Measurements from ENCODE around the gene PTH1R. TPM values are rescaled to one million over a fixed set of nuclear protein-coding genes. Genes with fewer than 3 reads are reported as not detected.

PTH1R gene
- total and polyA plus RNA-seq, 3 donors from 2014 or later = 8.4 to 11.3 (median 10.2) TPM

GRCh38 chr3:46907271-46907670, 29.8 kb downstream of the PTH1R start:
- Histone ChIP-seq H3K4me1 (peaks cover 9% of the 10 kb centered on the region), H3K9me3 (no peaks in the 10 kb centered on the region), H3K4me3 (no peak overlapping the region), H3K27ac (no peak overlapping the region), H3K27me3 (no peaks in the 10 kb centered on the region), H3K36me3 (ENCODE audit: low read depth, missing control alignments) (no peaks in the 10 kb centered on the region)
- DNase-seq = no peak
- WGBS, 2 donors = 88 to 90% methylated on average over 10 to 12 of the region's 12 CpGs
- TF ChIP-seq CTCF (IDR thresholded peaks at IDR 0.05) (no peak), POLR2A (IDR thresholded peaks at IDR 0.05) (no peak)
- intact Hi-C loops (cut with DNase I; ENCODE audit: low total_unique reads) = no loop called here

- no peak for DNase-seq
- intact Hi-C loops (cut with DNase I; ENCODE audit: low total_unique reads) = no loop called here
- Histone ChIP-seq H3K4me1 (peaks cover 9% of the 10 kb centered on the region), H3K9me3 (no peaks in the 10 kb centered on the region), H3K36me3 (ENCODE audit: low read depth, missing control alignments) (no peaks in the 10 kb centered on the region), H3K27ac (no peak overlapping the region), H3K4me3 (no peak overlapping the region), H3K27me3 (no peaks in the 10 kb centered on the region)
- WGBS, 2 donors = 38 to 40% methylated on average over 1 of the region's 1 CpG
- TF ChIP-seq CTCF (IDR thresholded peaks at IDR 0.05) (peak in 1 of 3 experiments; percentile 27), POLR2A (IDR thresholded peaks at IDR 0.05) (no peak)
These were observed 30.4 kb downstream of the PTH1R start for GRCh38 chr3:46907960-46908293.

DNA sequence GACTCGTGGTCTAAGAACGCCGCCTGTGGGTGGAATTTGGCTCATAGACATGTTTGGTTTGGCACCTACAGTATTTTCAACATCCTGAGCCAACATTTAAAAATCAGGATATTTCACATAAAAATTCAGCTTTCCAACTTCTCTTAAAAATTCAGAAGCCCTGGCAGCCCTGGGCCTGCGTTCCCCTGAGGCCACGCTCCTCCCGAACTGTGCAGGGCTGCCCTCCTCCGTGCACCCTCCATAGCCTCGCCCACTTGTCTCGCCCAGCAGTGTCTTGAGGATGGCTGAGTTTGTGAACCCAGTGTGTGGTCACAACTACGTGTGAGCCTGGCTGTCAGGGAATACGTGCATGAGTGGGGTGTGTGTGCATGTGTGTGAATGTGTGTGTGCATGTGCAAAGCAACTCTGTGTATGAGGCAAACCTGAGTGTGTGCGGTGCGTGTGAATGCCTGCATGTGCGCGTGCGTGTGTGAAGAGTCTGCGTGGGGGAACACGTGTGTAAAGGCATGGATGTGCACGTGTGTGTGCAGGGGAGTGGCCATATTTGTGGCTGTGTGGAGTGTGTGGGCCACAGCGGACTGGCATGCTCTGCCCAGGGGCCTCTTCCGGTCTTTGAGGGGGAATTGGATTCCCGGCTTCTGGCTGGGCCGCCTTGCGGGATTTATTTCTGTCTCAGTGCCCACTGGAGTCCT, 30.9 kb downstream of the PTH1R start:
- 56 to 64% methylated on average over 19 to 24 of the region's 24 CpGs for WGBS, 2 donors
- Histone ChIP-seq H3K4me1 (peaks cover 9% of the 10 kb centered on the region), H3K27me3 (no peaks in the 10 kb centered on the region), H3K4me3 (no peak overlapping the region), H3K9me3 (no peaks in the 10 kb centered on the region), H3K27ac (no peak overlapping the region), H3K36me3 (ENCODE audit: low read depth, missing control alignments) (no peaks in the 10 kb centered on the region)
- DNase-seq = no peak
- TF ChIP-seq POLR2A (IDR thresholded peaks at IDR 0.05) (no peak), CTCF (IDR thresholded peaks at IDR 0.05) (peak in 1 of 3 experiments; percentile 36)
- intact Hi-C loops (cut with DNase I; ENCODE audit: low total_unique reads) = no loop called here

GRCh38 chr3:46908986-46909534, 31.5 kb downstream of the PTH1R start:
- intact Hi-C loops (cut with DNase I; ENCODE audit: low total_unique reads) = no loop called here
- TF ChIP-seq POLR2A (IDR thresholded peaks at IDR 0.05) = no peak
- TF ChIP-seq CTCF (IDR thresholded peaks at IDR 0.05) = no peak
- WGBS, 2 donors = 59 to 80% methylated on average over 1 to 8 of the region's 8 CpGs
- H3K27me3 ChIP-seq = no peaks in the 10 kb centered on the region
- H3K4me1 ChIP-seq = peaks cover 9% of the 10 kb centered on the region
- no peaks in the 10 kb centered on the region for H3K9me3 ChIP-seq
- H3K36me3 ChIP-seq (ENCODE audit: low read depth, missing control alignments) = no peaks in the 10 kb centered on the region
- H3K27ac ChIP-seq = no peak overlapping the region
- no peak for DNase-seq
- H3K4me3 ChIP-seq = no peak overlapping the region

All from testis (tissue), 3 donors.